GM21423 (cell line): ENCODE results near the gene GNL3L.
"Not testable (repeated sequence)": the region's sequence is repeated elsewhere in the genome, so short reads cannot be mapped to it uniquely, and the experiment has no call there.

Experiments used
- ATAC-seq: cut with Tn5 transposase; IDR thresholded peaks from one replicate; pipeline ENCODE4 v1.9.1; 2021; ENCODE audit warnings: mild to moderate bottlenecking, moderate library complexity; ENCODE audit not compliant: unreplicated experiment

GNL3L gene

GRCh38 chrX:54529552-54530356 lies at the start of gene GNL3L:
TSS of gene GNL3L (plus strand) at chrX:54530219. CDS start at chrX:54532567, 2,348 bp downstream.
- ATAC-seq = peak; percentile 87

GRCh38 chrX:54482839-54483593 lies 47.0 kb upstream of the GNL3L start:
- no peak for ATAC-seq

- no peak for ATAC-seq
Observed at GRCh38 chrX:54483946-54484345, 46.1 kb upstream of the GNL3L start.

- no peak for ATAC-seq
Observed at GRCh38 chrX:54484666-54485065, 45.4 kb upstream of the GNL3L start.

GRCh38 chrX:54489819-54490218 lies 40.2 kb upstream of the GNL3L start:
- ATAC-seq = not testable (repeated sequence)

GRCh38 chrX:54492340-54492739 lies 37.7 kb upstream of the GNL3L start:
- no peak for ATAC-seq

GRCh38 chrX:54494166-54494988 lies 35.6 kb upstream of the GNL3L start:
- ATAC-seq = no peak

- ATAC-seq = no peak
Observed at GRCh38 chrX:54494989-54495813, 34.8 kb upstream of the GNL3L start.

- no peak for ATAC-seq
Observed at GRCh38 chrX:54495814-54496516, 34.1 kb upstream of the GNL3L start, which contains the start of gene FGD1. TSS of gene FGD1 (minus strand) at chrX:54496234. CDS start at chrX:54495432, 802 bp downstream.

- no peak for ATAC-seq
Observed at GRCh38 chrX:54496517-54496852, 33.5 kb upstream of the GNL3L start.

- ATAC-seq = no peak
Observed at GRCh38 chrX:54496936-54497335, 33.1 kb upstream of the GNL3L start.

- ATAC-seq = no peak
Observed at GRCh38 chrX:54509400-54509799, 20.6 kb upstream of the GNL3L start.

- ATAC-seq = no peak
Observed at GRCh38 chrX:54529151-54529550, 868 bp upstream of the GNL3L start.

- peak; percentile 7 for ATAC-seq
Observed at GRCh38 chrX:54530357-54530900, 410 bp downstream of the GNL3L start.

- no peak for ATAC-seq
Observed at GRCh38 chrX:54534271-54534670, 4.3 kb downstream of the GNL3L start.

- no peak for ATAC-seq
Observed at GRCh38 chrX:54540289-54540688, 10.3 kb downstream of the GNL3L start.

- not testable (repeated sequence) for ATAC-seq
Observed at GRCh38 chrX:54542239-54542638, 12.2 kb downstream of the GNL3L start.

GRCh38 chrX:54550821-54551220 lies 20.8 kb downstream of the GNL3L start:
- ATAC-seq = no peak

GRCh38 chrX:54551801-54552200 lies 21.8 kb downstream of the GNL3L start:
- no peak for ATAC-seq
